Measurements from ENCODE around the gene LDB2.

DNA sequence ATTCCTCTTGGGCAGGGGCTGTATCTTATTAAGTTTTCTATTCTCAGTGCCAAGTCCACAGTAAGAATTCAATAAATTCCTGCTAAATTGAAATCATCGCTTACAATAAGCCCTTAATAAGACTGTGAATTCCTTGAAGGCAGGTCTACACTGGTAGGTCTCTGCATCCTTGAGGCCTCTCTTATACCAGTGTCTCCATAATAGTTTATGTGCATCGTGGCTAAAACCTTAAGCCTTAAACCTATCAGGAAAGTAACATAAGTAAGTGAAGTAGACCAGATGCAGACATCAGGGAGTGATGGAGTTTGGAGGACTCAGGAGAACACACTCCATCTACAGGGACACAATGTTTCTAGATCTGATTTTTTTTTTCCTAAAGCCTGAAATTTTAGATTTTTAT, 240.3 kb downstream of the LDB2 start:
- no peak for TF ChIP-seq POLR2A (IDR thresholded peaks at IDR 0.05)
- TF ChIP-seq, protein P1, sequence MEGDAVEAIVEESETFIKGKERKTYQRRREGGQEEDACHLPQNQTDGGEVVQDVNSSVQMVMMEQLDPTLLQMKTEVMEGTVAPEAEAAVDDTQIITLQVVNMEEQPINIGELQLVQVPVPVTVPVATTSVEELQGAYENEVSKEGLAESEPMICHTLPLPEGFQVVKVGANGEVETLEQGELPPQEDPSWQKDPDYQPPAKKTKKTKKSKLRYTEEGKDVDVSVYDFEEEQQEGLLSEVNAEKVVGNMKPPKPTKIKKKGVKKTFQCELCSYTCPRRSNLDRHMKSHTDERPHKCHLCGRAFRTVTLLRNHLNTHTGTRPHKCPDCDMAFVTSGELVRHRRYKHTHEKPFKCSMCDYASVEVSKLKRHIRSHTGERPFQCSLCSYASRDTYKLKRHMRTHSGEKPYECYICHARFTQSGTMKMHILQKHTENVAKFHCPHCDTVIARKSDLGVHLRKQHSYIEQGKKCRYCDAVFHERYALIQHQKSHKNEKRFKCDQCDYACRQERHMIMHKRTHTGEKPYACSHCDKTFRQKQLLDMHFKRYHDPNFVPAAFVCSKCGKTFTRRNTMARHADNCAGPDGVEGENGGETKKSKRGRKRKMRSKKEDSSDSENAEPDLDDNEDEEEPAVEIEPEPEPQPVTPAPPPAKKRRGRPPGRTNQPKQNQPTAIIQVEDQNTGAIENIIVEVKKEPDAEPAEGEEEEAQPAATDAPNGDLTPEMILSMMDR (IDR thresholded peaks at IDR 0.05), result no peak
- no peak for TF ChIP-seq EP300 (IDR thresholded peaks at IDR 0.05)

All from tibial nerve (tissue), 4 donors.